Measurements from ENCODE around the gene PMEPA1.

- TF ChIP-seq CTCF (IDR thresholded peaks at IDR 0.05): no peak
- TF ChIP-seq POLR2A (IDR thresholded peaks at IDR 0.05): peak in 1 of 3 donors; percentile 43
Measured at GRCh38 chr20:57707849-57708693, 1.7 kb downstream of the PMEPA1 start.
